NCI-H446 treated with DMSO at 0.1 percent for 48 hours (cell line): ENCODE measurements around the gene PDCD4.

ENCODE experiments used
- DNase-seq: peaks from one replicate; lab custom pipeline; 2025; lab: John Stamatoyannopoulos, UW

PDCD4 gene

GRCh38 chr10:110842326-110842904 lies 29.3 kb upstream of the PDCD4 start:
- no peak for DNase-seq

GRCh38 chr10:110843031-110843430 lies 28.7 kb upstream of the PDCD4 start:
- DNase-seq = no peak

- DNase-seq = peak; percentile 6
These were observed 27.7 kb upstream of the PDCD4 start for GRCh38 chr10:110843796-110844616.

GRCh38 chr10:110844617-110844881 lies 27.2 kb upstream of the PDCD4 start:
- DNase-seq = no peak

GRCh38 chr10:110845192-110845755 lies 26.5 kb upstream of the PDCD4 start:
- DNase-seq = no peak

GRCh38 chr10:110845756-110846620 lies 25.7 kb upstream of the PDCD4 start:
- no peak for DNase-seq

- no peak for DNase-seq
These were observed 24.4 kb upstream of the PDCD4 start for GRCh38 chr10:110847374-110847773.

- DNase-seq = no peak
These were observed 23.6 kb upstream of the PDCD4 start for GRCh38 chr10:110848106-110848505.

- DNase-seq = no peak
These were observed 21.6 kb upstream of the PDCD4 start for GRCh38 chr10:110850099-110850498.

GRCh38 chr10:110851020-110851612 lies 20.6 kb upstream of the PDCD4 start:
- no peak for DNase-seq

GRCh38 chr10:110852255-110852896 lies 19.4 kb upstream of the PDCD4 start:
- no peak for DNase-seq

- DNase-seq = no peak
These were observed 18.8 kb upstream of the PDCD4 start for GRCh38 chr10:110852947-110853346.

- DNase-seq = no peak
These were observed 17.7 kb upstream of the PDCD4 start for GRCh38 chr10:110853921-110854605.

GRCh38 chr10:110857265-110858171 lies 14.2 kb upstream of the PDCD4 start:
- DNase-seq = no peak

GRCh38 chr10:110858297-110858934 lies 13.3 kb upstream of the PDCD4 start:
- DNase-seq = no peak

- no peak for DNase-seq
These were observed 12.3 kb upstream of the PDCD4 start for GRCh38 chr10:110859206-110859972.

GRCh38 chr10:110859973-110860376 lies 11.8 kb upstream of the PDCD4 start:
- no peak for DNase-seq

GRCh38 chr10:110860576-110861241 lies 11.0 kb upstream of the PDCD4 start:
- DNase-seq = no peak
